Non-pigmented ciliary epithelial cell (primary cell): ENCODE measurements around the gene KRTAP10-6.
"Not testable (repeated sequence)": the region's sequence is repeated elsewhere in the genome, so short reads cannot be mapped to it uniquely, and the experiment has no call there.

ENCODE experiments used
- DNase-seq: peaks from one replicate; pipeline ENCODE4 v3.0.0-alpha.2; 2010; ENCODE audit warnings: low read depth

Gene KRTAP10-6

DNA sequence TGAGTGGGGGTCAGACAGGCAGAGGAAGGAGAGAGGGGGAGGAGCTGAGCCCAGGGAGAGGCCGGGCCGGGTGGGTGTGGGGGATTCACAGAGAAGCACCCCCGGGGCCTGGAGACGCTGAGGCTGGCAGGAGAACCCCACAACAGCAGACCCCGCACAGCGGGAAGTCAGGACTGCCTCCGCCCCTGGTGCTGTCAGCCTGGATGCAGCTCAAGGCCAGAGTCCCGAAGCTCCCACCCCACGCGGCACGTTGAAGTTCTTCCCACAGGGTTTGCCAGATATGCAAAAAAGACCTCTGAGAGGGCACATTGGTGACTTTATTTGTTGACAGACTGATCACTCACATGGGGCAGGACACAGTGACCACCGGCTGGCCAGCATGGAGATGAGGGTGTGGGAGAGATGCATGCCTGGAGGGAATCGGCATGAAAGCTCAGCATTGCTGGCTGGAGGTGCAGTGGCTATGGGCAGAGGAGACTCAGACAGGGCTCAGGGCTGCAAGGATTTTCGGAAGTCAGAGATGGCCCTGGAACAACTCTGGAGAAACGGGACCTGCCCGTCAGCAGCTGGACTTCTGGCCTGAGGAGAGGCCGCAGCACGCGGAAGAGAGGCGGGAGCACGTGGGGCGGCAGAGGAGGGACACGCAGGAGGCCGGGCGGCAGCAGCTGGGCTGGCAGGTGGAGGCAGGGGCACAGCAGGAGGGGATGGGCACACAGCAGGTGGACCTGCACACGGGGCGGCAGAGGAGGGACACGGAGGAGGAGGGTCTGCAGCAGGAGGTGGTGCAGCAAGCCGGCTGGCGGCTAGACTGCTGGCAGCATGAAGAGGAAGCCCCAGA, 34.6 kb downstream of the KRTAP10-6 start:
- no peak for DNase-seq

DNA sequence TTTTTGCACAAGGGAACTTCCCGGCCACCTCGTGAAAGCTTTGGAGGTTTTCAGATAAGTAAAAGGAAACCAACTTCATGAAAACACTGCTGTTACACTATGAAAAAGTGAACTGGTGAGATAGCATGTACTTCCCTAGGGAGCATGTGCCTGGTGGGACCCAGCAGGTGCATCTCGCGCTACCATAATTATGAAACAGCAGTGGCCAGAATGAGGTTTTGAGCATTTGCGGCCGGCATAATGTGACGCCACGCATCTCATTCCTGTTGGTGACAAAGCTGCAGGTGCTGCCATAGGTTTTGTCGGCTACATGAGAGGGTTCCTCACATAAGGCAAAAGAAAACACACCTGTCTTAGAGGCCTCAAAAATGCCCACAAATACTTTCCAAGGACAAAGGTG, 35.4 kb downstream of the KRTAP10-6 start:
- no peak for DNase-seq

DNA sequence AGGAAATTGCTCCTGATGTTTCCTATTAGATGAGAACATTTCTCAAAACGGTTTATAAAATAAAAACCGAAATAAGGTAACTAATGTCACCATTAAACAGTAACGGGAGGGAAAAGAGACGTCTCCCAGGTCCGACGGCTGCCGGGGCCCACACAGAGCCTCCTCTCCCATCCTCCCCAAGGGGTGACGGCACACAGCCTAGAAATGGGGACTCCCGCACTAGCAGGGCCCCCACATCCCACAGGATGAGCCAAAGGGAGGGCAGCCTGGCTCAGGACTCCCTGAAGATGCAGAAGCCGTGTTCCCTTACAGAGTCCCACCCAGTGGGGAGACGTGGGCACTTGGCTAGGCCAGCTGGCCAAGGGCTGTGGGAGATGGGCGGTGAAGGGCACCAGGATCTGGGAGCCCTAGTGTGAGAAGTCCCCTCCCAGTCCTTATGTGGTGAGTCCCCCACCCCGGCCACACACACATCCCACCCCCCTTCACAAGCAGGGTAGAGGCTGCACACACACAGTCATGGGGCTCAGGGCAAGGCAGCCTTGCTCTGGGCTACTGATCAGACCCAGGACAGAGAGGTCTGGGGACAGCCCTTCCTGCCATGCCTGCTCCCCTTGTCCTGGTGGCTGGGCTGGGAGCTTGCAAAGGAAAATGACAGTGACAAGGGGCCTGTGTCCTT, 37.0 kb downstream of the KRTAP10-6 start:
- DNase-seq = no peak

DNA sequence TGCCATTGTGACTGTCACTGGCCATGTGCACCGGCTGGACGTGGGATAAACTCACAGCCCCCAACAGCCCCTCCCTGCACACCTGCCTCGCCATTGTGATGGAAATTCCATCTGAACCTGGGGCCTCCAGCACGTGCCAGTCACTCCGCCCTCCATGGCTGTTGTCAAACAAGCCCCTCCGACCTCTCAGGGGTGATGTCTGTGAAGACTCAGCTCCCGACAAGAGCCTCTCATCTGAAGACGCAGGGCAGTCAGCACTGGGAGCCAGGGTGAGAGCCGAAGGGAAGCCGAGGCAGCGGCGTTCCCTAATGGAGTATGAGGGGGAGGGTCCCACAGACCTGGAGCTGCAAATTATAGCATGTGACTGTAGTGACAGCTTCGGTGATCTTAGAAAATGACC, 39.6 kb downstream of the KRTAP10-6 start:
- DNase-seq = no peak

DNA sequence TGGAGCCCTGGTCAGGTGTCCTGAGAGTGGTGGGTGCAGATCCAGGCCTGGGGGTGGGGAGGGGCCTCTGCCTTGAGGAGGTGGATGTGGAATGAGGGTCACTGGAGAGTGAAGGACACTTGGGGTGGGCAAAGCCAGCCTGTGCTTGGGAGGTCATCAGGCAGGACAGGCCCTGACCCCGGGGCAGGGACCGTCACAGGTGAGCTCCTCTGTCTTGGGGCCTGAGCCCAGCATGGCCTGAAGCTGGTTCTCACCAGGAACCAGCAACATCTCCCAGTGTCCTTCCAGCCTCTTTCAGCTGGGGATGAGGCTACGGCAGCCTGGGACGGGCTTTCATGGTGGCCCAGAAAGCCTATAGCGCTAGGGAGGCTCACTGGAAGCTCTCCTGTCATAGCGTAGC, 40.2 kb downstream of the KRTAP10-6 start:
- no peak for DNase-seq

DNA sequence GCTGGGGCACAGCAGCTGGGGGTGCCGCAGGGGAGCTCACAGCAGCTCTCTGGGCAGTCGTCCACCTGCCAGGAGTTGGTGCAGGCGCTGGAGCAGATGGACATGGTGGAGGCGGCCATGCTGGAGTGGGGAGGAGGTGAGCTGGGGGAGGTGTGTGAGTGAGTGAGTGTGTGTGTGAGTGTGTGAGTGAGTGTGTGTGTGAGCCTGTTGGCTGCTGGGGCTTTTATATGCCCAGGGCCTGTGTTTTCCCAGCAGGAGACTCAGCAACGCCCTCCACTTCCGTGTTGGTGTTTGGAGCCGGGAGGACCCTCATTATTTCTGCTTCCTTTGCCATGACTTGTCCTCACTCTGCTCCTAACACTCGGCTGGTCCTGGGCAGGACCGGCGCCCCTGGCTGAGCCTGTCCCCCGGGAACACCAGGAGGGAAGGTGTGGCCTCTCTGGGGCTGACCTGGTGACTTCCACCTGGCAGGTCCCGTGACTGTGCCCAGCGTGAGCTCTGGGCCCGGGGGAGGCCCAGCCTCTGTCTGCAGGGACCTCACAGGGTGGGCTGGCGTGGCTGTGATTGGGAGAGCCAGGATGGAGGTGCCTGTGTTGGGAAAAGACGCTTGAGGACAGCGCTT, 40.9 kb downstream of the KRTAP10-6 start, which contains the start of gene KRTAP10-2:
Gene KRTAP10-2, minus strand, starts transcription at position 166 of the 622 bp plus-strand sequence. Its CDS starts 47 bp downstream, at position 119.
- DNase-seq = no peak

DNA sequence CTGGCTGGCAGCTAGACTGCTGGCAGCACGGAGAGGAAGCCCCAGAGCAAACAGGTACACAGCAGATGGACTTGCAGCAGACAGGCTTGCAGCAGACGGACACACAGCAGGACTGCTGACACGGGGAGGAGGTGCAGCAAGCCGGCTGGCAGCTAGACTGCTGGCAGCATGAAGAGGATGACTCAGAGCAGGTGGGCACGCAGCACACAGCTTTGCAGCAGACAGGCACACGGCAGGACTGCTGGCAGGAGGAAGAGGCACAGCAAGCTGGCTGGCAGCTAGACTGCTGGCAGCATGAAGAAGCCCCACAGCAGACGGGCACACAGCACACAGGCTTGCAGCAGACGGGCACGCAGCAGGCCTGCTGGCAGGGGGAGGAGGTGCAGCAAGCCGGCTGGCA, 41.5 kb downstream of the KRTAP10-6 start:
- no peak for DNase-seq

DNA sequence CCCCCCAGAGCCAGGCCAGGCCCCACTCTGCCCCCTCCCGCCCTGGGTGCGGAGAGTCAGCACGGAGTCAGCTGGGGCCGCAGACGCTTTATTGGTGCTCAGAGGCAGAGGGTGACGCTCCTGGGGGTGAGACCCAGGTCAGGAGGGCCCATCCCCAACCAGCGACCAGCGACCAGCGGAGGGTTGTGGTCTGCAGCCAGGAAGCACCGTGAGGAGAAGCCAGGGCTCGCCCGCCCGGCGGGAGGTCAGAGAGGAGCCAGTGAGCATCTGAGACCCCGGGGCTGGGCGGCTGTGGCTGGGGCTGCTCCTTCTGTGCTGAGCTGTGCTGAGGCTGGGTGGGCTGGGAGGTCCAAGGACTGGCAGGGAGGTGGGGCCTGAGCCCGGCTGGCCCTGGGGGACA, 42.0 kb downstream of the KRTAP10-6 start:
- not testable (repeated sequence) for DNase-seq

DNA sequence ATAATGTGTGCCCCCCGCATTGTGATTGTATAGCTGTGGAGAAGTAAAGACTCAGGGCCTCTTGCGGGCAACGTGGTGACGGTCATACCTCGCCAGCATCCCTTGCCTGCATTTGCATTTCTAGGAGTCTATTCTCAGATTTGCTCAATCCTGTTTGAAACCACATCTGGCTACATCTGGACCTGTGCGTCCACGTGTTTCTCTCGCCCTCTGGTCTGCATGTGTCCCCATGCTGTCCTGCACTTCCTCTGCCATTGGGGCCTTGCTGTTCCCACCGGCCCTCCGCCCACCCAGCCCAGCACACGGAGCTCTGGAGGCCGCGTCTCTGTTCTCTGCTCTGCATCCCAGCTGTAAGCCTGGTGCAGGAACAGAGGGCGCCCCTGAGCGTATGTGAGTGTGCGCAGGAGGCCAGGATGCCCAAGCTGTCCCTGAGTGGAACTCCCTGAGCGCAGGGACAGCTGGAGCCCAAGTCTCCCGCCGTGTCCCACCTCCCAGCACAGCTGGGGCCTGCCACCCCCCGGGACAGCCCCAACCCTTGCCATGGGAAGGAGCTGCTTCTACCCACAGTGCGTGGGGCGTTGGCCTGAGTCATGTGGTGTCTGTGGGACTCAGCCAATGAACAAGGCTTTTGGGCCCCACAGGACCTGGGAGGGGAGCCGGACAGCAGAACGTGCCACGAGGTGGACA, 42.6 kb downstream of the KRTAP10-6 start:
- no peak for DNase-seq

DNA sequence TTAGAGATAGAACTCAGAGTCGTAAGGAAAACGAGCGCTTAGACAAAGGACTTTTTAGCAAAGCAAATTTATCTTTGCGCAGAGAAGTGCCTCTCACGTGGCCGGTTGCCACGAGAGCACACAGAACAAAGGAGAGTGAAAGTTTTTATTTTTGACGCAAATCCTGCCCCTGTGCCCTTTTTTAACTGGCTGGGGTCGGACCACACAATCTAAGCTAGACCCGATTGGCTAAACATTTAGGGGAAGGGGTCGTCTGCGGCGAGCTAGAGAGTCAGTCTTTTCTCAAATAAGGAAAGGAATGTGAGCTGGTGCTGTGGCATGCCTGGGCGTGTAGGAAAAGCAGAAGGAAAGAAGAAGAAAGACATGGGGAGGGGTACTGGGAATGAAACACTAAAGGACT, 43.4 kb downstream of the KRTAP10-6 start:
- DNase-seq = no peak

DNA sequence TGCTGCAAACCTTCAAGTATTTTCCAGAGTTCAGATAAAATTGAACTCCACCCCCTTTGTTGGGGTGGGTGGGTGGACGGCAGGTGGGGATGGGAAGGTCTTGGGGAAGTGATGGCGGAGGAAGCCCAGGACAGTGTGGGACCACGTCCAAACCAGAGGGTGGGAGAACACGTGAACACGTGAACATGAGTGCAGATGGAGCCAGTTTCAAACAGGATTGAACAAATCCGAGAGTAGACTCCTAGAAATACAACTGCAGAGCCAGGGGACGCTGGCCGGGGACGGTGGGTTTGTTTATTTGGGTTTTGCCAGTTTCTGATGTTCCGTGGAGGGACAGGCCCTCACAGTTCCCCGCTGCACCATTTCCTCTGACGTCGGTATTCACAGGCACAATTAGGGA, 43.9 kb downstream of the KRTAP10-6 start:
- no peak for DNase-seq

DNA sequence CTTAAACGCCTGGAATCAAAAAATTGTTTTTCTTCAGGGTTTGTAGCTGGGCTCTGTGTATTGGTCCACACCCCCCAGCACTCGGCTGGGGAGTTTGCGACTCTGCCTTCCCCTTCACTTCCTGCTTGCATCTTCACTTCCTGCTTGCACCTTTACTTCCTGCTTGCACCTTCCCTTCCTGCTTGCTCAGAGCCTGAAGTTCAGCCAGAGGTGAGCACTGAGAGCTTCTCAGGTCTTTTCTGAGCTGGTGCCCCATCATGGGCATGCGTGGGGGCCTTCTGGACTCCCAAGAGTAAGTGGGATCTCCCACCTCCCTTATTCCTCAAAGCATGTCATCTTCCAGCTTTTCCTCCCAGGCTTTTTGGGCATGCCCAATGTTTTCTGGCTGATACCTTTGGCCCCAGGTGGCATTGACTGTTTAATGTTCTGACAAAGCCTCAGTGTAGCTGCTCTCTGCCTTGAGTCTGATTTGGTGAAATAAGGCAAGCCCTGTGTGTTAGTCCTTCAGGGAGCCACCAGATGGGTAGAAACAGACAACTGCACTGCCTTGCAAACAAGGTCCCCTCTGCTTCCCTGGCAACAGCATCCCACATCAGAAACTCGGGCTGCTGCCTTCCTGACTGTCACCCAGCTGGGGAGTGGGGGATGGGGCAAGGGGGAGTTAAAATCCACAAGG, 44.5 kb downstream of the KRTAP10-6 start:
- no peak for DNase-seq

DNA sequence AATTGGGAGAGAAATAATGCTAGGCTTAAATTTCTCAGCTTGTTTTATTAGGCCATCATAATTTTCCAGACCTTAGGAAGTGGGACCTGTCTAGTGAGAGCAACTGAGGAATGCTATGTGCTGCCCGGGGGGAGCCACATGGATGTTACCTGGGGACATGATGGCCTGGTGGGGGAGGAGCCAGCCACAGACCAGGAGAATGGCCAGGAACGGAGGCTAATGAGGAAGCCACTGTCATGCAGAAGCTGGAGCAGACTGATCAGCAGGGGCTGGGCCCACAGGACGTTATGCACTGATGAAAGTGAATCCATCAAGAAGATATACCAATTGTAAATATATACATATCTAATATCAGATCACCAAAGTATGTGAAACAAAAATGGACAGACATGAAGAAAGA, 47.7 kb downstream of the KRTAP10-6 start:
- no peak for DNase-seq

DNA sequence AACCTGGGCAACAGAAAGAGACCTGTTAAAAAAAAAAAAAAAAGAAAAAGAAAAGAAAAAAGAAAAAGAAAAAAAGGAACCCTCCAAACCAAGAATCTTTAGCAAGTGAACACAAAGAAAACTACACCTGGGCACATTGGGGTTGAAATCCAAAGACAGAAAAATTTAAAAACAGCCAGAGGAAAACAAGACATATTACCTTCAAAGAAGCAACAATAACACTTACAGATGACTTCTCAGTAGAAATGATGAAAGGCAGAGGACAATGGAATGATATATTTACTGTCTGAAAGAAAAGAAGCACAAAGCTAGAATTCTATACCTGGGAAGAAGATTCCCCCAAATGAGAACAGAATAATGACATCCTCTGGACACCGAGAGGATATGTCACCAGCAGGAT, 49.6 kb downstream of the KRTAP10-6 start:
- DNase-seq = no peak
